Glutamatergic neuron (in vitro differentiated cells): ENCODE measurements around the gene LIX1L. TPM values are rescaled to one million over a fixed set of nuclear protein-coding genes. Genes with fewer than 3 reads are reported as not detected.

Source experiments
- DNase-seq: peaks from one replicate; pipeline ENCODE4 v3.0.0; 2022
- H3K27ac Mint-ChIP-seq: one replicate; pipeline ENCODE4 v1.8.0; 2020; ENCODE audit warnings: mild to moderate bottlenecking, mixed read lengths, inconsistent platforms; ENCODE audit not compliant: unreplicated experiment
- H3K27me3 Mint-ChIP-seq: one replicate; pipeline ENCODE4 v1.8.0; 2020; ENCODE audit warnings: mild to moderate bottlenecking, moderate library complexity, mixed read lengths, inconsistent platforms; ENCODE audit not compliant: unreplicated experiment
- H3K36me3 Mint-ChIP-seq: one replicate; pipeline ENCODE4 v1.8.0; 2020; ENCODE audit warnings: mild to moderate bottlenecking, mixed read lengths, inconsistent platforms; ENCODE audit not compliant: unreplicated experiment
- H3K4me1 Mint-ChIP-seq: one replicate; pipeline ENCODE4 v1.8.0; 2020; ENCODE audit warnings: mild to moderate bottlenecking, low read depth, mixed read lengths, inconsistent platforms; ENCODE audit not compliant: unreplicated experiment
- H3K4me3 Mint-ChIP-seq: one replicate; pipeline ENCODE4 v1.8.0; 2020; ENCODE audit warnings: mild to moderate bottlenecking, mixed read lengths, inconsistent platforms; ENCODE audit not compliant: unreplicated experiment
- H3K9me3 Mint-ChIP-seq: one replicate; pipeline ENCODE4 v1.8.0; 2020; ENCODE audit warnings: mild to moderate bottlenecking, moderate library complexity, mixed read lengths, inconsistent platforms; ENCODE audit not compliant: unreplicated experiment
- CTCF ChIP-seq: fragments of 200-600 bp; sonication (generic); IDR thresholded peaks from one replicate; pipeline ENCODE4 v1.5.0; 2021; ENCODE audit not compliant: partially characterized antibody, unreplicated experiment
- total RNA-seq: library from RNA; stranded (reverse); fragmentation: NEBNext Ultra II Directional; extraction: Animal tissue kit (Norgen Biotek cat#: 25700); gene quantifications from one replicate; pipeline ENCODE4 v1.2.1, GENCODE V29; 2021; ENCODE audit not compliant: unreplicated experiment

LIX1L gene
- total RNA-seq, 1 donor from 2014 or later, result 20.3 TPM

- Mint-ChIP-seq H3K4me3 (no peak overlapping the region), H3K9me3 (peaks cover 2% of the 10 kb centered on the region), H3K4me1 (peaks cover 3% of the 10 kb centered on the region), H3K36me3 (no peaks in the 10 kb centered on the region), H3K27ac (no peak overlapping the region), H3K27me3 (no peaks in the 10 kb centered on the region)
- no peak for DNase-seq
- TF ChIP-seq CTCF, result no peak
These were observed 14.8 kb upstream of the LIX1L start for GRCh38 chr1:145972580-145972979.

- no peak overlapping the region for H3K27ac Mint-ChIP-seq
- DNase-seq, result no peak
- no peaks in the 10 kb centered on the region for H3K36me3 Mint-ChIP-seq
- H3K27me3 Mint-ChIP-seq, result peaks cover 7% of the 10 kb centered on the region
- H3K4me1 Mint-ChIP-seq, result peaks cover 14% of the 10 kb centered on the region
- H3K4me3 Mint-ChIP-seq, result no peak overlapping the region
- peaks cover 10% of the 10 kb centered on the region for H3K9me3 Mint-ChIP-seq
- no peak for TF ChIP-seq CTCF
These were observed 9.5 kb upstream of the LIX1L start for GRCh38 chr1:145967288-145967687.

GRCh38 chr1:145965119-145965744 lies 7.4 kb upstream of the LIX1L start:
- H3K27ac Mint-ChIP-seq, result peak overlapping the region; percentile 88
- peaks cover 8% of the 10 kb centered on the region for H3K9me3 Mint-ChIP-seq
- H3K4me3 Mint-ChIP-seq, result peak overlapping the region; percentile 92
- H3K27me3 Mint-ChIP-seq, result peaks cover 9% of the 10 kb centered on the region
- TF ChIP-seq CTCF, result no peak
- DNase-seq, result no peak
- H3K4me1 Mint-ChIP-seq, result peaks cover 16% of the 10 kb centered on the region
- no peaks in the 10 kb centered on the region for H3K36me3 Mint-ChIP-seq

- Mint-ChIP-seq H3K9me3 (peaks cover 11% of the 10 kb centered on the region), H3K4me3 (peak within 1 kb of the TSS; percentile 92), H3K27me3 (peaks cover 11% of the 10 kb centered on the region), H3K36me3 (no peaks in the 10 kb centered on the region), H3K27ac (peak within 1 kb of the TSS; percentile 88), H3K4me1 (peaks cover 18% of the 10 kb centered on the region)
- DNase-seq, result peak; percentile 88
- no peak for TF ChIP-seq CTCF
These were observed 6.7 kb upstream of the LIX1L start, which contains the start of the genes ANKRD34A and POLR3GL for GRCh38 chr1:145964328-145965118. Gene ANKRD34A (minus strand): TSS chr1:145964575. CDS start chr1:145961759, 2,816 bp downstream. Gene POLR3GL (plus strand): TSS chr1:145964690. CDS start chr1:145974866, 10,176 bp downstream.
